ENCODE results near the gene MPZL3. TPM values are rescaled to one million over a fixed set of nuclear protein-coding genes. Genes with fewer than 3 reads are reported as not detected.
"Not testable (repeated sequence)": the region's sequence is repeated elsewhere in the genome, so short reads cannot be mapped to it uniquely, and the experiment has no call there.

Gene MPZL3
- total RNA-seq, 1 experiment from 2014 or later: 7.1 TPM

- no peak for DNase-seq (ENCODE audit: low read depth)
These were observed 39.4 kb downstream of the MPZL3 start for GRCh38 chr11:118212781-118213191.

GRCh38 chr11:118212131-118212725 is 39.9 kb downstream of the MPZL3 start:
- DNase-seq (ENCODE audit: low read depth): no peak

- DNase-seq (ENCODE audit: low read depth): peak; percentile 53
These were observed 41.2 kb downstream of the MPZL3 start for GRCh38 chr11:118211006-118211405.

- DNase-seq (ENCODE audit: low read depth): no peak
These were observed 41.8 kb downstream of the MPZL3 start for GRCh38 chr11:118210323-118210722.

DNA sequence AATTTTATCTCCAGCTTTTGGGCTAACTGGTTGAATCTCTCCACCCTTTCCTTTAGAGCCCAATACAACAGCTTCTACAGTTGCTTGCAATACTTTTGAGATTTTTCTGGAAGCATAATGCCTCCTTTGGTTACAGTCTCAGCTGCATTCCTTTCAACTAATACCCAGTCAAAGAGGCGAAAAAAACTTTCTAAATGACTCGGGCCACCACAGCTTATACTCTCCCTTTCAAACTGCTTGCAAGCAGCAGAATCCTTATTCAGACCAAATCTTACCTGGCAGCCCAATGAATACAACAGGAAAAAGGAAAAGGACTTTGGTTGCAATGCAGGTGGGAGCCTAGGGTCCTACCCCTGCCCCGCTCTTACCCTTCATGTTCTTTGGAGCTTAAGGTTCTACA is 43.1 kb downstream of the MPZL3 start:
- DNase-seq (ENCODE audit: low read depth): no peak

GRCh38 chr11:118207079-118207478 is 45.1 kb downstream of the MPZL3 start:
- DNase-seq (ENCODE audit: low read depth): no peak

DNA sequence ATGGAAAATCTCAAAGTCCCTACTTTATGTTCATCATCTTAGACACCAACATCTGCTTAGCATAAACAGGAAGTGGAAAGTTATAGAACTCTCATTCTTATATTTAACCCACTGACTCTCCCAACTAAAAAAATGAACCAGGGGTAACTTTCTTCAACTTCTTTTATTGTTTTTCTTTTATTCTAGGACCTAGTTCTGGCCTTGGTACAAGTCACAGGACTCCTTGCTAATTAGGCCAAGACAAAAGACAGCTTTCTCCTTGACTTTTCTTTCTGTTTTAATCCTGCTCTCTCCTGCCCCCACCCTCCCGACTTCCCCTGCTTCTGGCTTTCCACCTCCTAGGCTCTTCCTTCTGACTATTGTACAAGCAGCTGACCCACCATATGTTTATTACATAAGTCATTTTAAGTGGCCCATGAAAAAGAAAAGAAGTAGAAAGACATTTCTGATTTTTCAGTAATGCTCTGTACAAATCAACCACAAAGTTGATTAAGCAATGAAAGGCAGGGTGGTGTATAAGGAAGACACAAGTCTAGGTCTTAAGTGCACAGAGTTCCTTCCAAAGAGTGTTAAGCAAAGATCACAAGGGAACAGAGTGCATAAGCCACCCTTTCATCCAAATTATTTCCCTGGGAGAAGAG is 45.7 kb downstream of the MPZL3 start:
- no peak for DNase-seq (ENCODE audit: low read depth)

GRCh38 chr11:118205606-118206378 is 46.4 kb downstream of the MPZL3 start:
- no peak for DNase-seq (ENCODE audit: low read depth)

GRCh38 chr11:118202599-118203422 is 49.4 kb downstream of the MPZL3 start:
- no peak for DNase-seq (ENCODE audit: low read depth)

DNA sequence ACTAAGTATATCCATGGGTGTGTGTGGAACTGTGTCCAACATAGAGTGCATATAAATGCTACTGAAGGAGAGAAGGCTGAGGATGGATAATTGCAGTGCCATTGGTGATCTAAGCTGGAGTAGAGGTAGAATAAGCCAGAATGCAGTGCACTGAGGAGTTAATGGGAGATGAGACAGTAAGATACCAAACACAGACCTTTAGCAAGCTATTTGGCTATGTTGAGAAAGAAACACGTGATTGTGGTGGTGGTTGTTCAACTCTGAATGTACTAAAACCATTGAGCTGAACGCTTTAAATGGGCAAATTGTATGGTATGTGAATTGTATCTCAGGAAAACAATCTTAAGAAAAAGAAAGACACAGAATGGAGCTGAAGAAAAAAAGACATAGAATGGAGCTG is 50.2 kb downstream of the MPZL3 start:
- no peak for DNase-seq (ENCODE audit: low read depth)

DNA sequence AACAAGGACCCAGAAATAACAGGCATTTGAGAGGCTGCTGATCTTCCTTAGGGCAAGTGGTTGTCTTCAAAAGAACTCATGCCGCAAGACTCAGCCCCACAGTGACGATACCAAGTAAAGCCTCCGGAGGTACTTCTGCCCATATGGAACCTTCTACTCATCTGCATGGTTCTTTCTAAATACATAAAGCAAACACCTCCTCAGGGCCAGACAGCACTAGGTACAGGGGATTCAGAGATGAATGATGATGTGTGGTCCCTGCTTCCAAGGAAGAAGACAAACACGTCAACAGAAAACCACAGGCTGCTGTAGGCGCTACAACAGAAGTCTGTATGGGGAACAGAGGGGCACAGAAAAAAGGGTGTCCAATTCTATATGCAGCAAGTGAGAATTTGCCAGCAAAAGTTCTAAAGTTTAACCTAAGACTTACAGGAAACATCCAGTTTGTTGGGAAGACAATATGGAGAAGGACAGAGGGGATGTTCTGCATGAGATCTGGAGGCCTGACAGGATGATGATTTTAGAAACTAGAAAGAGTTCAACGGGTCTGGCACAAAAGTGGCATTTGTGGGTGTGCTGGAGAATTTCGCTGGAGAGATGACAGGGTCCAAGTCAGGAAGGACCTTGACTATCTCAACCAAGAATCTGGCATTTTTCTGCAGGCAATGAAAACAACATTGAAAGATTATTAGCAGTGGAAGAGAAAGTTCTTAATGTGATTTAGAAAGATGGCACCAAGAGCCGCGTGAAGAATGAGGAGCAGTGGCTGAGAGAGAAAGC is 51.1 kb downstream of the MPZL3 start:
- no peak for DNase-seq (ENCODE audit: low read depth)

- DNase-seq (ENCODE audit: low read depth): no peak
These were observed 51.7 kb downstream of the MPZL3 start for GRCh38 chr11:118200497-118200896.

DNA sequence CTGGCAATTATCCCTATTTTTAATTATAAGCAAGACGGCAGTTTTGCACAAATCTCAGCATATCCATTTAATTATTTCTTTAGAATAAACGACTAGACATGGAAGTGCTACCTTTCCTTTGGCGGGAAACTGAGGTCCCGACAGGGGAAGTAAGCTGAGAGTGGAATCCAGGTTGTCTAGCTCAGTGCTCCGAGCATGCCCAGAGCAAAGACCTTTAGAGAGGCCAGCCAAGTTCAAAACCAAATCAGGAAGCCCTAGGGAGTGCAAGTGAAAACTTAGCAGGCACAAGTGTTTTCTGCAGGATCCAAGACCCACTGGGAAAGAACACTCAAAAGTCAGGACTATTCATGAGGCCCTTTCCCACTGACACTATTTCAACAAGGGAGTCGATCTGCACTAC is 53.0 kb downstream of the MPZL3 start:
- DNase-seq (ENCODE audit: low read depth): no peak

GRCh38 chr11:118198370-118198769 is 53.8 kb downstream of the MPZL3 start:
- peak; percentile 73 for DNase-seq (ENCODE audit: low read depth)

- peak; percentile 67 for DNase-seq (ENCODE audit: low read depth)
These were observed 57.1 kb downstream of the MPZL3 start for GRCh38 chr11:118194835-118195627.

DNA sequence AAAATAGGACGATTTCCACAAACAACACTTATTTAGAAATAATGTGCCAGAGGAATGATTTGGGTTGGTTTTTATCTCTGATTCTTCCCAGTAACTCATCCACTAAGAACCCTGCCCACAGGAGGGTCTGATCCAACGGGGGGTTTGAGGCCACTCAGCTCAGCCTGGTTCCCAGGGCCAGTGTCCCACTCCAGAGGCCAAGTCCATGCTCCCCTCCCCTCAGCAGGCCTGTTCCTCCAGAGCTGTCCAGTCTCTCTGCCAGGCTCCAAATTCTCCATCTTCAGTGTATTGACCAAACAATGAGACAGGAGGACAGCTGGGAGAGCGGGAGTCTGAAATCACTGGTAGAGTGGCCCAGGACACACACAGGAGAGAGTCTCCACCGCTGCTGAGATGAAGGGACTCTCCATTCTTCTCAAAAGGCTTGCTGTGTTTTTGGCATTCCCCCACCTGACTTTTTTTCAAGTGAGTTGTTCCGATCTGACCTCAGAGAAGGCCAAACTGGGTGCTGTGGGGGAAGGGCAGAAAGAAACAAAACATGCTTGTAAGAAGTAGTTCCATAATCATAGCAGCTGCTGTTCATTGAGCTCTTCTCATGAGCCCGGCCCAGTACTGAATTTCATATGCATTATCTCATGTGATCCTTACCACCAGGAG is 58.1 kb downstream of the MPZL3 start:
- DNase-seq (ENCODE audit: low read depth): no peak

DNA sequence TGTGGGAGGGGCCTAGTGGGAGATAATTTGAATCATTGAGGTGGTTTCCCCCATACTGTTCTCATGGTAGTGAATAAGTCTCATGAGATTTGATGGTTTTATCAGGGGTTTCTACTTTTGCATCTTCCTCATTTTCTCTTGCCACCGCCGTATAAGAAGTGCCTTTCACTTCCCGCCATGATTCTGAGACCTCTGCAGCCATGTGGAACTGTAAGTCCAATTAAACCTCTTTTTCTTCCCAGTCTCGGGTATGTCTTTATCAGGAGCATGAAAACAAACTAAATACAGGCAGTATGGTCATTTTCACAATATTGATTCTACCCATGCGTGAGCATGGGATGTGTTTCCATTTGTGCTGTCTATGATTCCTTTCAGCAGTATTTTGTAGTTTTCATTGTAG is 59.3 kb downstream of the MPZL3 start:
- not testable (repeated sequence) for DNase-seq (ENCODE audit: low read depth)

DNA sequence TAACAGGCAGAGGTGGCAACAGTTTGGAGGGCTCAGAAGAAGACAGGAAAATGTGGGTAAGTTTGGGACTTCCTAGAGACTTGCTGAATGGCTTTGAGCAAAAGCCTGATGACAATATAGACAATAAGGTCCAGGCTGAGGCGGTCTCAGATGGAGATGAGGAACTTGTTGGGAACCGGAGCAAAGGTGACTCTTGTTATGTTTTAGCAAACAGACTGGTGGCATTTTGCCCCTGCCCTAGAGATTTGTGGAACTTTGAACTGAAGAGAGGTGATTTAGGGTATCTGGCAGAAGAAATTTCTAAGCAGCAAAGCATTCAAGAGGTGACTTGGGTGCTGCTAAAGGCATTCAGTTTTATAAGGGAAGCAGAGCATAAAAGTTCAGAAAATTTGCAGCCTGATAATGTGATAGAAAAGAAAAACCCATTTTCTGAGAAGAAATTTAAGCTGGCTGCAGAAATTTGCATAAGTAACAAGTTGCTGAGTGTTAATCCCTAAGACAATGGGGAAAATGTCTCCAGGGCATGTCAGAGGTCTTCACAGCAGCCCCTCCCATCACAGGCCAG is 61.1 kb downstream of the MPZL3 start:
- not testable (repeated sequence) for DNase-seq (ENCODE audit: low read depth)

DNA sequence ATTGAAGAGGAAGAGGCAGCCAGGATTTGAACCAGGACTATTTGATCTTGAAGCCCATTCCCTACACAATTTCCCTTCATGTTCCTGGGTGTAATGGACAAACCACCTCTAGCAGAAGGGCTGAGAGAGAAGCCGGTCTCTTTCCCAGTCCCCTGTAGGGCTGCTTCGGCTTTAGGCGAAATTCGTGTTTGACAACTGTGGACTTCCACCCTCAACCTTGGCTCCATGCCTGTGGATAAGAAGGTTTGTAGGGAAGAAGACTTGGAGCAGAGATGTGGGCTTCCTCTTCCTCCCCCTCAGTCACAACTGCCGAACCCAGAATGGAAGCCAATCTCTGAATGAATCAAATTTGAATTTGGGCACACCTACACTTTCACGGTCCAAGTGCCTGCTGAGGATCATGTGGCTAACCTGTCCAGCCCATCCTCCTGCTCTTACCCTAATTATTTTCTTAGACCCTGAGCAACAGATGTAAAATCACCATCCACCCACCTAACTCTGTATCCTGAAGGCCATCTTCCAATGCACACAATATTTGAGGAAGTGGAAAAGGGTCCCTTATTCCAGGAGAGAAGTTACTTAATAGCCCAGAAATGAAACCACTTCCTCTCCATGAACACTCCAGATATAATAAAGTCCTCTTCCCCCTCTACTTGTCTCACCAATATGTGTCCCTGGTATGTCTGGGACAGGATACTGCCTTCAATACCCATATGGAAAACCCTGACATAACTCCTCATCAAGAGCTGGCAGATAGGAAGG is 65.6 kb downstream of the MPZL3 start:
- DNase-seq (ENCODE audit: low read depth): no peak
